ENCODE data around the gene AP2S1. TPM values are rescaled to one million over a fixed set of nuclear protein-coding genes. Genes with fewer than 3 reads are reported as not detected.
"Not testable (repeated sequence)": the region's sequence is repeated elsewhere in the genome, so short reads cannot be mapped to it uniquely, and the experiment has no call there.

The AP2S1 gene
- polyA plus RNA-seq, 4 donors: 83.5 to 112 (median 100) TPM

DNA sequence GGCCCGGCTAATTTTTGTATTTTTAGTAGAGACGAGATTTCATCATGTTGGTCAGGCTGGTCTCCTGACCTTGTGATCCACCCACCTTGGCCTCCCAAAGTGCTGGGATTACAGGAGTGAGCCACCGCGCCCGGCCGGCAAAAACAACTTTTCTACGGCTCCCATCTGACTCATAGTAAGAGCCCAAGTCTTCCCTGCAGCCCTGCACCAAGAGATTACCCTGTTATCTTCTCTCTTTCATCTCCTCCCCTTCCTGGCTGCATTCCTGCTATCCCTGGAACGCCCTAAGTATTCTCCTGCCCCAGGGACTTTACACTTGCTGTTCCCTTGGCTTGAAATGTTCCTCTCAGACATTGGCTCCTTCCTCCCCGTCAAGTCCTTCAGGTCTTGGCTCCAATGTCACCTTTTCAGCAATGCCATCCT, 6.6 kb downstream of the AP2S1 start:
- no peak for DNase-seq (ENCODE audit: low read depth in 4 of 4, low spot score in 2 of 4)

DNA sequence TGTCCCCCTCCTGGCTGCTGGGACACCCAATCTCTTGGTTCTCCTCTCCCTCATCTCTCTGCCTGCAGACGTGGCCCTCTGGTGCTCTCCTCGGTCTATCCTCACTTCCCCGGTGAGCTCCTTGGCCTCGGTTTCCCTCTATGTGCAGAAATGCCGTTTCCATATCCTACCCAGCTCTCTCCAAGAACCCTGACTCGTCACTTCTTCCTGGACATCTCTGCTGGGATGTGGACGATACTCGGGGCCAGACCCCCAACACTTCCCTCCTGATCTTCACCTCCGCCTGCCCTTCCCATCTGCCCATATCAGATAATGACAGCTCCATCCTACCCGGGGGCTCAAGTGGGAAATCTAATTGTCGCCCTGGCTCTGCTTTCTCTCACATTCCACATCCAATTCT, 7.9 kb downstream of the AP2S1 start:
- DNase-seq (ENCODE audit: low read depth in 4 of 4, low spot score in 2 of 4): no peak

DNA sequence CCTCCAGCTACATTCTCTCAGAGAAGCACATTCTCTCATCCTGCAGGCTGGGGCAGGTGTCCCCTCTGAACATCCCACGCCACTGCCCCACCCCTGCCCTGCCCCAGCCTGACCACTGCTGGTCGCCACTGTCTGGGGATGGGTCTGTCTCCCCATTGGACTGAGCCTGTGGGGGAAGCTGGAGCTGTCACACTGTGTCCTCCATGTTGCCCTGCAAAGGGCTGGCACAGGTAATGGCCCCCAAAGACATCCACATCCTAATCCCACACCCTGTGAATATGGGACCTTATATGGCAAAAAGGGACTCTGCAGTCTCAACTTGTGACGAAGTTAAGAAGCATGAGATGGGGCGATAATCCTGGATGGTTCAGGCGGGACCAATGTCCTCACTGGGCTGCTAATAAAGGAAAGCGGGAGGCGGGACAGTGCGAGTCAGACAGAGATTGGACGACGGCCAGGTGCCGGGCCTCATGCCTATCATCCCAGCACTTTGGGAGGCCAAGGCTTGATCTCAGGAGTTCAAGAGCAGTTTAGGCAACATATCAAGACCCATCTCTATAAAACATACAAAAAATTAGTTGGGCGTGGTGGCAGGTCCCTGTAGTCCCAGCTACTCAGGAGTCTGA, 9.1 kb downstream of the AP2S1 start:
- no peak for DNase-seq (ENCODE audit: low read depth in 4 of 4, low spot score in 2 of 4)

DNA sequence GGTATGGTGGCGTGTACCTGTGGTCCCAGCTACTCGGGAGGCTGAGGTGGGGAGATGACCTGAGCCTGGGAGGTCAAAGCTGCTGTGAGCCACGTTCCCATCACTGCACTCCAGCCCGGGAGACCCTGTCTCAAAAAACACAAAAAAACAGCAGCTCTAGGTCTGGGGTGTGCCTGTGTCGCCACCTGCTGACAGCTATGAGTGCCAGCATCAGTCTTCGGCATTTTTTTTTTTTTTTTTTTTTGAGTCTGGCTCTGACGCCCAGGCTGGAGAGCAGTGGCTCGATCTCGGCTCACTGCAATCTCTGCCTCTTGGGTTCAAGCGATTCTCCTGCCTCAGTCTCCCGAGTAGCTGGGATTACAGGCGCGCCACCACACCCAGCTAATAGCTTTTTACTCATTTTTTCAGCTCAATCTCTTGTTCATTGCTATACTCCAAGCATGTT, 10.1 kb downstream of the AP2S1 start:
- no peak for DNase-seq (ENCODE audit: low read depth in 4 of 4, low spot score in 2 of 4)

DNA sequence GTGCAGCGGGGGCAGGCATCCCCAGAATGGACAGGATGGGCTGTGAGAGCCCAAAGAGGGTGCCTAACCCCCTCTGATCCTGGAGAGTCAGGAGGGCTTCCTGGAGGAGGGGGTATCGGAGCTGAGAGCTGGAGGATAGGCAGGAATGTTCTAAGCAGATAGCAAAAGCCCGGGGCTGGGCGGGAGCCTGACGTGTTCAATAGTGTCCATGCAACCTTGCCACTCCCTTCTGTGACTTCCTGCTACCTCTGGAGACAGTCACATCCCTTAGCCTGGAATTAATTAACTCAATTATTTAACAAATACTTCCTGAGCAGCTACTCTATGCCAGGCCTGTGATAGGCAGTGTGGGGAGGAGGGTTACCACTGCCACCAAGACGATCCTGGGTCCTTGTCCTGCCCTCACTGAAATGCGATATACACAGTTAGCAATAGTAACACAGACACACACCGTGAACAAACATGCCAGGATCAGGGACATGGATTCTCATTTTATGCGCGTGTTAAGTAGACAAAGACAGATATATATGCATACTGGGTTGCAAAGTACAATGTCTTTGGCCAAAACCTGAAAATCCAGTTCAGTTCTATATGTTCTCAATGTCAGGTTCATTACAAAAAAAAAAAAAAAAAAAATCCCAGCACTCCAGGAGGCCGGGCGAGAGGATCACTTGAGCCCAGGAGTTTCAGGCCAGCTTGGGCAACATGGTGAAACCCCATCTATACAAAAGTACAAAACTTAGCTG, 10.7 kb downstream of the AP2S1 start:
- DNase-seq (ENCODE audit: low read depth in 4 of 4, low spot score in 2 of 4): no peak

- no peak for DNase-seq (ENCODE audit: low read depth in 4 of 4, low spot score in 2 of 4)
Observed at GRCh38 chr19:46838160-46838559, 12.5 kb downstream of the AP2S1 start.

DNA sequence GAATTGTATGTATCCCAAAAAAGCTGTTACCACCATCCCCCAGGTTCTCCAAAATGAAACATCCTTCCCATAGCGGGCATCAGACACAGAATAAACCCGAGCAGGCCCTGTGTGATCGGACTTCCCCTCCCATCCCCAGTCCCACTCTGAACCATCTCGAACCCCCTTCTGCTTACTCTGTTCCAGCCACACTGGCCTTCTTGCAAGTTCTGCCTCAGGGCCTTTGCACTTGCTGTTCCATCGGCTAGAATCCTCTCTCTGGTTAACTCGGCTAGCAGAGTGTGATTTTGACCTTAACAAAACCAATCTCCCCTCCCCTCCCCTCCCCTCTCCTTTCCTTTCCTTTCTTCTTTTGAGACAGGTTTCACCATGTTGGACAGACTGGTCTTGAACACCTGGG, 15.7 kb downstream of the AP2S1 start:
- DNase-seq (ENCODE audit: low read depth in 4 of 4, low spot score in 2 of 4): no peak

DNA sequence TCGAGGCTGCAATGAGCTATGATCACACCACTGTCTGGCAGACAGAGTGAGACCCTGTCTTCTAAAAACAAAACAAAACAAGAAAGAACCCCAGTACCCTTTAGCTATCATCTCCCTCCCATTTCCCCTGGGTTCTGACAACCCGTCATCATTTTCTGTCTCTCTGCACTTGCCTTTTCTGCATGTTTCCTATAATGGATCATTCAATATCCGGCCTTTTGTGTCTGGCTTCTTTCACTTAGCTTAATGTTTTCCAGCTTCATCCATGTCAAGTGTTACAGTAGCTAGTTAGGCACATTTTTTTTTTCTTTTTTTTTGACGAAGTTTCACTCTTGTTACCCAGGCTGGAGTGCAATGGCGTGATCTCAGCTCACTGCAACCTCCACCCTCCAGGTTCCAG, 16.5 kb downstream of the AP2S1 start:
- DNase-seq (ENCODE audit: low read depth in 4 of 4, low spot score in 2 of 4): no peak

- DNase-seq (ENCODE audit: low read depth in 4 of 4, low spot score in 2 of 4): no peak
Observed at GRCh38 chr19:46830864-46831263, 19.8 kb downstream of the AP2S1 start.

GRCh38 chr19:46828484-46828883, 22.2 kb downstream of the AP2S1 start:
- DNase-seq (ENCODE audit: low read depth in 4 of 4, low spot score in 2 of 4): no peak

GRCh38 chr19:46825731-46826055, 25.0 kb downstream of the AP2S1 start:
- no peak for DNase-seq (ENCODE audit: low read depth in 4 of 4, low spot score in 2 of 4)

DNA sequence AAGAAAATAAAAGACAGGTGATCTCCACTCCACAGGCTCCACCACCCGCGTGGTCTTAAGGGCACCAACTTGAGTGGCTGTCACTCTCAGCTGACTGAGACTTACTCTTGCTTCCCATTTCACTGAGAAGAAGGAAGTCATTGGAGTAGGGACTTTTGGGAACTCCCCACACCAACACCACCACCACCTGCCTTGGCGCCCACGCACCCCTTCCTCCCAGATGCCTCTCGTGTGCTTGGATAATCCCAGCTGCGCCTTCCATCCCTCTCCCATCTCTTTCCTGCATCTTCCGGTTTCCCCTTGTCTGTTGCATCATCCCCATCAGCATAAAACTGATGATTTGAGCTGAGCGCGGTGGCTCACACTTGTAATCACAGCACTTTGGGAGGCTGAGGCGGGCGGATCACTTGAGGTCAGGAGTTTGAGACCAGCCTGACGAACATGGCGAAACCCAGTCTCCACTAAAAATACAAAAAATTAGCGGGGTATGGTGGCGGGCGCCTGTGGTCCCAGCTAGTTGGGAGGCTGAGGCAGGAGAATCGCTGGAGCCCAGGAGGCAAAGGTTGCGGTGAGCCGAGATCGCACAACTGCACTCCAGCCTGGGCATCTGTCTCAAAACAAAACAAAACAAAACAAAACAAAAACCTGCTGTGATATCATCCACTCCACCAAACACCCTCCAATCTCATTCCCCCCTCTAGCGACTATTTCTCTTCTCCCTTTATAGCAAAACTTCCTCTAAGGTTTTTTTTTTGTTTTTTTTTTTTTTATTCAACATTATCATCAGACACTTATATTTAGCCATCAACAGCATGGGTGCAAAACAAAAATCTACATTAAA, 25.5 kb downstream of the AP2S1 start:
- DNase-seq (ENCODE audit: low read depth in 4 of 4, low spot score in 2 of 4): no peak

- no peak for DNase-seq (ENCODE audit: low read depth in 4 of 4, low spot score in 2 of 4)
Observed at GRCh38 chr19:46823049-46823448, 27.6 kb downstream of the AP2S1 start.

DNA sequence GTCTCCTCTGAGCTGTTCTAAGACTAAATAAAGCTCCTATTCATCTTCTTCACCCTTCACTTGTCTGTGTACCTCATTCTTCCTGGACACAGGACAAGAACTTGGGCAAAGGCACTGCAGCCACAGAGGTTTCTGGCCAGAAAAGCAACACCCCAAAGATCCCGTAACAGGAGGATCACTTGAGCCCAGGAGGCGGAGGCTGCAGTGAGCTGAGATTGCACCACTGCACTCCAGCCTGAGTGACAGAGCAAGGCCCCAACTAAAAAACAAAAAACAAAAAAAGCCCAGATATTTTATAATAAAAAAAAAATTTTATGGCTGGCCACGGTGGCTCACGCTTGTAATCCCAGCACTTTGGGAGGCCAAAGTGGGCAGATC, 28.2 kb downstream of the AP2S1 start:
- DNase-seq (ENCODE audit: low read depth in 4 of 4, low spot score in 2 of 4): not testable (repeated sequence)

DNA sequence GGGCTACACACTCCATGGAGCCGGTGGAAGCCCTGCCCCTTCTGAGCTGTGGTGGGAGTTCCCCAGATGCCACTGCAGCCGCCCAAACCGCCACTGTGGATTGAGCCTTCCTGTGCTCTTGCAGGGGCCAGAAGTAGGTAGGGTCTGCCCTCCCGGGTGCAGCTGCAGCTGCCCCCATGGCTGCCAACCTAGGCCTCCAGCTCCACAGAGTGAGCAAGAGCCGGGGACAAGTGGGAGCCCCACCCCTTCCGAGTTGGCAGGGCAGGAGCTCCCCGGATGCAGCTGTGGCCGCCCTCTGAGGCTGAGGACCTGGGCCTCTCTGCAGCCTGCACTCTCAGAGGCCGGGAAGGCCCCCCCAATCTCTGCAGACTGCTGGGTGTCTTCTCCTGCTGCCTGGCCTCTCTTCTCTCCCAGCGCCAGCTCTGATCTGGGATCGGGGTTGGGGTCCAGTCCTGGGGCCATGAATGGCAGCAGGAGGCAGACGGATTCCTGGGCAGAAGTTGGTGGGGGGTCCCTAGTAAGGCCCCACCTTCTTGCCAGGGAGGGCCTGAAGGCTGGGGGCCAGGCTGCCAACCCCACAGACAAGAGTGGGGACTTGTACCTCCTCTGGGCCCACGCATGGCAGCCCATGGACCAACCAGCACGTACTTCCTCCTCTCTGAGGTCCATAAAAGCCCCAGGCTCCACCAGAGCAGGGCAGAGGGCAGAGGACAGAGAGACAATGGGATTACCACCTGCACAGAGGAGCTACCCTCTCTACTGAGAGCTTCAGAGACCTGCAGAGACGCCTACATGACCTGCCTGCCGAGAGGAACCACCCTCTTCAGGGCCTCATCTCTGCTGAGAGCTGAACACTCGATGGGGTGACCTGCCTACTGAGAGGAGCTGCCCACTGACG, 28.9 kb downstream of the AP2S1 start:
- DNase-seq (ENCODE audit: low read depth in 4 of 4, low spot score in 2 of 4): no peak

GRCh38 chr19:46818812-46819211, 31.8 kb downstream of the AP2S1 start:
- DNase-seq (ENCODE audit: low read depth in 4 of 4, low spot score in 2 of 4): no peak

DNA sequence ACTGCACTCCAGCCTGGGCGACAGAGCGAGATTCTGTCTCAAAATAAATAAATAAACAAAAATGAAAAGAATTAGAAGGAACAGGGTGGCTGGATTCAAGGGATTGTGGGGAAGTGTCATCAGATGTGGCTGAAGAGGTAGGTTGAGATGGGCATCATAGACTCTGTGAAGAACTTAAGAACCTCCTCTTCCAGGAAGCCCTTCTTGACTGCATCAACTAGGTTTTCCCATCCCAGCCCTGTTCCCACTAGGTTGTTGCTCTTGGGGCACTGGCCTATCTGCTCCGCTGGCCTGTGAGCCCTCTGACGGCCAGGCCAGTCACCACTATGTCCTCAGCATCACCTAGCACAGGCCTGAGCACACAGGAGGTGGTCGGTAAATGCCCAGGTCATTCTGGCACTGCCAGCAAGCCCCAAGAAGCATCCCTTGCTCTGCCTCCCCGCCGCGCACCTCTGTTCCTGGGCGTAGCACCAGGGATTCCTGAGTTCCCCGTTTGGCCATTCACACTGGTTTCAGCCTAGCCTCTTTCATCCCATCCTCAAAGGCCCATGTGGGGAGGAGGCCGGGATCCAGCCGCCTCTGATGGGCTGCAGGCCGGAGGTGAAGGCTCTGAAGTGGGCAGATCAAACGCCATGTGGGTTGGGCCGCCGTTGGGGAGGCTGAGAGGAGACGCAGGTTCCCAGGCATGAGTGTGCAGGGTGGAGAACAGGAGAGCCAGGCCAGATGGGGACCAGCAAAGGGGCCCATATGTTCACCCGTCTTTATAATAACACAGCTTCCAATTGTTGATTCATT, 34.6 kb downstream of the AP2S1 start:
- no peak for DNase-seq (ENCODE audit: low read depth in 4 of 4, low spot score in 2 of 4)

DNA sequence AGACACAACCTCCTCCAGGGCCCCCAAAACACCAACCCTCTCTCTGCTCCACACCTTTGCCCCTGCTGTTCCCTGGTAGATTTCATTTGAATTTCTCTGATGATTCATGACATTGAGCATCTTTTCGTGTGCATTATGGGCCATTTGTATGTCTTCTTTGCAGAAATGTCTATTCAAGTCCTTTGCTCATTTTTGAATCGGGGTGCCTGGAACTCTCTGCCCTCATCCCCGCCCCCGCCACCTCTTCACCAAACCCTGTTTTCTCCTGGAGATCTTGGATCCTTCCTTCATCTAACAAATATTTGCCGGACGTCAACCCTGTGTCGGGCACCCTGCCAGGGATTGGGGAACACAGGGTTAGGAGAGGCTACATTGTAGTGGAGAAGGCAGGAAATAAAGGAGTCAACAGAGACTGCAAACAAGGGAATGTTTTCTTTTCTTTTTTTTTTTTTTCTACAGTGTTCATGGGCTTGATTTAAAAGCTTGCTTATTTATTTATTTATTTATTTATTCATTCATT, 36.7 kb downstream of the AP2S1 start:
- peak in 2 of 4 donors; percentile 50 to 75 for DNase-seq (ENCODE audit: low read depth in 4 of 4, low spot score in 2 of 4)

DNA sequence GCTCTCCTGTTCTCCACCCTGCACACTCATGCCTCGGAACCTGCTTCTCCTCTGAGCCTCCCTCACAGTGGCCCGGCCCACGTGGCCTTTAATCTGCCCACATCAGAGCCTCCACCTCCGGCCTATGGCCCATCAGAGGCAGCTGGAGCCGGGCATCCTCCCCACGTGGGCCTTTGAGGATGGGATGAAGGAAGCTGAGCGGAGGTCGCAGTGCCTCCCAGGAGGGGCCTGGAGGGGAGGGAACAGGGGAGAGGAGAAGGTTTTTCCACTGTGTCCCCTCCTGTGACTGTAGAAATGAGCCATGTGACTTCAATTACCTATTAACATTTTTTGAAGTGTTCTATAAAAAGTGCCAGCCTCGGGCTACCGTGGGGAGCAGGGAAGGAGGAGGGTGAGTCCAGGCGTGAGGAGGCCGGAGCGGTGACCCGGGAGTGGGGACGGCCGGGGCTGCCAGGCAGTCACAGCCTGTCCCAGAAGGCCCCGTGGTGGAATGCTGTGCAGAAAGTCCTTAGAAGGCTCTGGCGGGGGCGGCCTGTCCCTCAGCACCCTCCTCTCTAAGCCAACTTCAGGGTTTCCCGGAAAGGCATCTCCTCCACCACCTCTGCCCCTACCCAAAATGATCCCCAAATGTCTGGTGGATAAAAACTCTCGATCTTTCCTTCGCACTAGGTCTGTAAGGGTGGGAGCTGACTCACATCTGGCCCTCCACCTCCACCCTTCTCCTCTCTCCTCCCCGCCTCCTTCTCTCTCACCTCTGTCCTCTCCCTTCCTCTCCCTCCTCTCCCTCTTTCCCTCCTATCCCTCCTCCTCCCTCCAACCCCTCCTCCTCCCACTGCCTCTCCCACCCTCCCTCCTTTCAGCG, 37.4 kb downstream of the AP2S1 start:
- no peak for DNase-seq (ENCODE audit: low read depth in 4 of 4, low spot score in 2 of 4)
